DND-41 (cell line): ENCODE measurements around the gene MCC.

Experiments used
- ATAC-seq: fragments of 200-7000 bp; cut with Tn5 transposase; 3 replicates; pipeline ENCODE4 v1.9.1; 2021; ENCODE audit warnings: low read depth; ENCODE audit not compliant: insufficient read depth
- DNase-seq: peaks from one replicate; pipeline ENCODE4 v3.0.0-alpha.2; 2020
- H2AFZ ChIP-seq: 2 replicates; pipeline ENCODE4 v1.6.0; 2012; ENCODE audit warnings: low read depth, low read length
- H3K27ac ChIP-seq: 2 replicates; pipeline ENCODE4 v1.5.1; 2012; ENCODE audit warnings: low read length, inconsistent platforms
- H3K27me3 ChIP-seq: fragments of 200-600 bp; sonication (generic); 2 replicates; pipeline ENCODE4 v1.6.0; 2012; ENCODE audit warnings: low read length, mild to moderate bottlenecking, inconsistent platforms; ENCODE audit not compliant: insufficient read depth, poor library complexity
- H3K36me3 ChIP-seq: 2 replicates; pipeline ENCODE4 v1.5.1; 2012; ENCODE audit warnings: low read length, inconsistent platforms; ENCODE audit not compliant: insufficient read depth
- H3K4me1 ChIP-seq: 2 replicates; pipeline ENCODE4 v1.5.1; 2012; ENCODE audit warnings: mild to moderate bottlenecking, low read length; ENCODE audit not compliant: insufficient read depth
- H3K4me2 ChIP-seq: 2 replicates; pipeline ENCODE4 v1.6.0; 2012; ENCODE audit warnings: mild to moderate bottlenecking, moderate library complexity, low read length, inconsistent platforms; ENCODE audit not compliant: insufficient read depth
- H3K4me3 ChIP-seq, 2 experiments: fragments of 200-600 bp in 1 of 2; shearing (Covaris generic) in 1 of 2; 2 replicates each; pipeline ENCODE4 v1.5.1; 2012 to 2016; ENCODE audit warnings: inconsistent platforms in 2 of 2, low read length in 2 of 2, mild to moderate bottlenecking in 2 of 2, low read depth in 1 of 2, moderate library complexity in 1 of 2
- H3K79me2 ChIP-seq: 2 replicates; pipeline ENCODE4 v1.6.0; 2012; ENCODE audit warnings: low read length, inconsistent platforms; ENCODE audit not compliant: insufficient read depth
- H3K9ac ChIP-seq: 2 replicates; pipeline ENCODE4 v1.6.0; 2012; ENCODE audit warnings: low read depth, mild to moderate bottlenecking, inconsistent platforms, low read length, moderate library complexity
- H3K9me3 ChIP-seq: 2 replicates; pipeline ENCODE4 v1.5.1; 2012; ENCODE audit warnings: low read length, moderate library complexity, mild to moderate bottlenecking, inconsistent platforms; ENCODE audit not compliant: insufficient read depth, severe bottlenecking
- H4K20me1 ChIP-seq: 2 replicates; pipeline ENCODE4 v1.6.0; 2012; ENCODE audit warnings: low read length; ENCODE audit not compliant: insufficient read depth
- CTCF ChIP-seq: IDR thresholded peaks from 2 replicates; pipeline ENCODE4 v1.5.1; 2012; ENCODE audit warnings: borderline replicate concordance, low read length, moderate library complexity, mild to moderate bottlenecking; ENCODE audit not compliant: poor library complexity, severe bottlenecking; ENCODE audit errors: extremely low read depth
- EZH2 ChIP-seq: IDR thresholded peaks from 3 replicates; pipeline ENCODE4 v1.6.1; 2012; ENCODE audit warnings: borderline replicate concordance, low read depth, mild to moderate bottlenecking, moderate library complexity, low read length, inconsistent platforms; ENCODE audit not compliant: severe bottlenecking

MCC gene

GRCh38 chr5:113378514-113378913, 109.7 kb downstream of the MCC start:
- no peaks in the 10 kb centered on the region for H4K20me1 ChIP-seq
- peaks cover 67% of the 10 kb centered on the region for H3K4me1 ChIP-seq
- H3K9me3 ChIP-seq = no peaks in the 10 kb centered on the region
- TF ChIP-seq EZH2 = no peak
- no peak for TF ChIP-seq CTCF
- peak overlapping the region; percentile 35 for H3K9ac ChIP-seq
- peak overlapping the region; percentile 82 for H3K27ac ChIP-seq
- no peaks in the 10 kb centered on the region for H3K36me3 ChIP-seq
- ATAC-seq (peak; percentile 15), DNase-seq (no peak)
- H3K79me2 ChIP-seq = no peaks in the 10 kb centered on the region
- peak overlapping the region; percentile 57 for H3K4me2 ChIP-seq
- H2AFZ ChIP-seq = no peak overlapping the region
- peak overlapping the region in 1 of 2 experiments; percentile 17; a peak in 1 of 4 replicates for H3K4me3 ChIP-seq
- H3K27me3 ChIP-seq = no peaks in the 10 kb centered on the region

- H3K4me1 ChIP-seq = peaks cover 67% of the 10 kb centered on the region
- peak overlapping the region in 1 of 2 experiments; percentile 28; a peak in 1 of 4 replicates for H3K4me3 ChIP-seq
- H3K27ac ChIP-seq = peak overlapping the region; percentile 82
Observed at GRCh38 chr5:113378081-113378480, 110.2 kb downstream of the MCC start.

GRCh38 chr5:113376640-113377039, 111.6 kb downstream of the MCC start:
- Histone ChIP-seq H3K4me1 (peaks cover 65% of the 10 kb centered on the region), H3K9ac (no peak overlapping the region), H3K27ac (peak overlapping the region; percentile 71), H2AFZ (no peak overlapping the region), H3K9me3 (no peaks in the 10 kb centered on the region), H3K4me3 (no peak overlapping the region), H3K36me3 (no peaks in the 10 kb centered on the region), H3K4me2 (no peak overlapping the region), H4K20me1 (no peaks in the 10 kb centered on the region), H3K79me2 (no peaks in the 10 kb centered on the region), H3K27me3 (no peaks in the 10 kb centered on the region)
- no peak for DNase-seq
- TF ChIP-seq EZH2 (no peak), CTCF (no peak)
- no peak for ATAC-seq

More at GRCh38 chr5:113378081-113378480, 110.2 kb downstream of the MCC start:
- no peaks in the 10 kb centered on the region for H3K27me3 ChIP-seq
- no peaks in the 10 kb centered on the region for H4K20me1 ChIP-seq
- no peak overlapping the region for H2AFZ ChIP-seq
- H3K9me3 ChIP-seq = no peaks in the 10 kb centered on the region
- H3K79me2 ChIP-seq = no peaks in the 10 kb centered on the region
- peak; percentile 86 for ATAC-seq
- H3K4me2 ChIP-seq = peak overlapping the region; percentile 57
- TF ChIP-seq CTCF = no peak
- no peak for TF ChIP-seq EZH2
- DNase-seq = peak; percentile 68
- no peaks in the 10 kb centered on the region for H3K36me3 ChIP-seq
- H3K9ac ChIP-seq = peak overlapping the region; percentile 35
